Measurements from ENCODE around the gene LRRC8D.

DNA sequence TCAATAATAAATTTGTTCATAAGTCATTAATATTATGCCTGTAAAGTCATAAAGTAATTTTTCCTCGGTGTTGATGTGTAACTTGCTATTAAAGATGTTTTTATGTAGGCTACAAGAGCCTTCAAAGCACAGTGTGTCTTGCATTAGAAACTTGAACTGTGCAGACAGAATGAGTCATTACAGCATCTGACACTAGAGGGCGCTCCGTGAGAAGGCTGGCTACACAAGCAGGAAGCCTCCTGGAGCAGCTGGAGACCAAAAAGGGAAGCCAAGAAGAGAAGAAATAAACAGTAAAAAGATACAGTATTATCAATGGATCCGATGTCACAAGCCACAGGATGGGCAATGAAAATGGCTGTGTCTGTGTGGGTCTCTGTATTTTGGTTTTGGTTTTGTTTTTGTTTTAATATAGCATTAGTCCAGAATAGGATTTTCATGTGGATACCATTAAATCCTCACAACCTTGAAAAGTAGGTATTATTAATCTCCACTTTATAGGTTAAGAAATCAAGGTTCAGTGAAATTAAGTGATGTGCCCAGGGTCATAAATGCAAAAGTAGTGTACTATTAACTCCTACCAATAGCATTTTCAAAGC lies 16.1 kb upstream of the LRRC8D start:
- TF ChIP-seq TARDBP (IDR thresholded peaks at IDR 0.05) (no peak), BHLHE40 (IDR thresholded peaks at IDR 0.05; ENCODE audit: borderline replicate concordance) (no peak), FOXA1 (IDR thresholded peaks at IDR 0.05) (no peak)

Data from HEK293T (cell line).